OCI-LY7 (cell line): Measurements from ENCODE around the gene RAB3B. TPM values are rescaled to one million over a fixed set of nuclear protein-coding genes. Genes with fewer than 3 reads are reported as not detected.

Experiments used
- BruUV-seq: library from RNA; stranded (reverse); fragments of 400-500 nt; replicated peaks from 2 replicates; lab custom pipeline; 2021; lab: Mats Ljungman, UMichigan
- CTCF ChIA-PET: fragments of 300-600 bp; sonication (Branson Sonifier 250); formaldehyde crosslinking; loops from one replicate; lab custom pipeline; 2022; ENCODE audit warnings: antibody characterized with exemption; ENCODE audit not compliant: unreplicated experiment; lab: Charles Lee
- POLR2A ChIA-PET: fragments of 300-600 bp; sonication (Branson Sonifier 250); formaldehyde crosslinking; loops from one replicate; lab custom pipeline; 2022; ENCODE audit warnings: antibody characterized with exemption; lab: Charles Lee
- DNase-seq: peaks from one replicate; pipeline ENCODE4 v3.0.0-alpha.2; 2015; ENCODE audit warnings: low spot score
- H2AFZ ChIP-seq: fragments of 200-600 bp; sonication (generic), shearing (Covaris generic); 2 replicates; pipeline ENCODE4 v1.6.1; 2014; ENCODE audit warnings: mild to moderate bottlenecking, antibody characterized with exemption, low read length, moderate library complexity
- H3K27ac ChIP-seq: fragments of 200-600 bp; sonication (generic); 2 replicates; pipeline ENCODE4 v1.5.1; 2014; ENCODE audit warnings: mixed run types, low read depth, mild to moderate bottlenecking, moderate library complexity, low read length, inconsistent platforms; ENCODE audit not compliant: poor library complexity, severe bottlenecking
- H3K36me3 ChIP-seq: fragments of 200-600 bp; sonication (generic); 2 replicates; pipeline ENCODE4 v1.6.1; 2014; ENCODE audit warnings: mild to moderate bottlenecking, antibody characterized with exemption, low read length, moderate library complexity, mixed read lengths; ENCODE audit not compliant: insufficient read depth
- H3K4me1 ChIP-seq: fragments of 200-600 bp; sonication (generic); 2 replicates; pipeline ENCODE4 v1.5.1; 2014; ENCODE audit warnings: mild to moderate bottlenecking, low read length; ENCODE audit not compliant: insufficient read depth, poor library complexity, severe bottlenecking
- H3K4me2 ChIP-seq: fragments of 200-600 bp; sonication (generic); 2 replicates; pipeline ENCODE4 v1.6.1; 2014; ENCODE audit warnings: mild to moderate bottlenecking, low read length
- H3K4me3 ChIP-seq: fragments of 200-600 bp; sonication (generic); 2 replicates; pipeline ENCODE4 v1.5.1; 2014; ENCODE audit warnings: mild to moderate bottlenecking, low read depth, low read length; ENCODE audit not compliant: poor library complexity, severe bottlenecking
- H3K79me2 ChIP-seq: fragments of 200-600 bp; sonication (generic); 2 replicates; pipeline ENCODE4 v1.6.1; 2016; ENCODE audit warnings: low read depth, mild to moderate bottlenecking, low read length, moderate library complexity, mixed read lengths; ENCODE audit not compliant: insufficient read depth
- H3K9me2 ChIP-seq: fragments of 200-600 bp; sonication (generic); 2 replicates; pipeline ENCODE4 v1.6.1; 2016; ENCODE audit warnings: mild to moderate bottlenecking, low read length, mixed read lengths; ENCODE audit not compliant: insufficient read depth
- H3K9me3 ChIP-seq: fragments of 200-600 bp; sonication (generic); 2 replicates; pipeline ENCODE4 v1.6.1; 2014; ENCODE audit warnings: mild to moderate bottlenecking, mixed run types, low read length, mixed read lengths
- H4K20me1 ChIP-seq: fragments of 200-600 bp; sonication (generic); 2 replicates; pipeline ENCODE4 v1.6.1; 2014; ENCODE audit warnings: mild to moderate bottlenecking, antibody characterized with exemption, low read length, moderate library complexity, mixed read lengths; ENCODE audit not compliant: insufficient read depth
- CTCF ChIP-seq: fragments of 200-600 bp; sonication (generic); conservative IDR thresholded peaks from 2 replicates; pipeline ENCODE4 v1.5.1; 2014; ENCODE audit warnings: mild to moderate bottlenecking, antibody characterized with exemption, low read length, moderate library complexity, mixed read lengths
- EZH2phosphoT487 ChIP-seq: fragments of 200-600 bp; sonication (generic); IDR thresholded peaks from 2 replicates; pipeline ENCODE4 v1.6.1; 2018; ENCODE audit warnings: low read depth, borderline replicate concordance, mild to moderate bottlenecking, mixed run types, antibody characterized with exemption, low read length, moderate library complexity, mixed read lengths
- intact Hi-C: fragments of 100-400 bp; cut with micrococcal nuclease; formaldehyde crosslinking; loops from one replicate; pipeline ENCODE4 v1.10.0; 2022; ENCODE audit not compliant: unreplicated experiment
- total RNA-seq, 2 experiments: library from RNA; depleted of rRNA in 1 of 2; stranded (reverse); fragments of >200 nt in 1 of 2; shearing (Covaris generic) in 1 of 2; gene quantifications; 2 replicates each; pipeline ENCODE4 v1.2.3, GENCODE V29; 2014 to 2022

The RAB3B gene
- total RNA-seq, 2 experiments from 2014 or later = 0.03 TPM; not detected in 1

- no peaks in the 10 kb centered on the region for H3K9me2 ChIP-seq
- BruUV-seq = no TSS peak
- TF ChIP-seq EZH2phosphoT487 (no peak), CTCF (no peak)
- H3K4me2 ChIP-seq = no peak overlapping the region
- ChIA-PET POLR2A (no interaction called here), CTCF (no interaction called here)
- H3K4me3 ChIP-seq = no peak overlapping the region
- H3K27ac ChIP-seq = no peak overlapping the region
- H3K36me3 ChIP-seq = no peaks in the 10 kb centered on the region
- intact Hi-C loops = no loop called here
- no peak for DNase-seq
- H3K79me2 ChIP-seq = no peaks in the 10 kb centered on the region
- H3K4me1 ChIP-seq = peaks cover 42% of the 10 kb centered on the region
- no peak overlapping the region for H2AFZ ChIP-seq
- H3K9me3 ChIP-seq = no peaks in the 10 kb centered on the region
- no peaks in the 10 kb centered on the region for H4K20me1 ChIP-seq
Measured at GRCh38 chr1:51960262-51960661, 30.2 kb downstream of the RAB3B start.

DNA sequence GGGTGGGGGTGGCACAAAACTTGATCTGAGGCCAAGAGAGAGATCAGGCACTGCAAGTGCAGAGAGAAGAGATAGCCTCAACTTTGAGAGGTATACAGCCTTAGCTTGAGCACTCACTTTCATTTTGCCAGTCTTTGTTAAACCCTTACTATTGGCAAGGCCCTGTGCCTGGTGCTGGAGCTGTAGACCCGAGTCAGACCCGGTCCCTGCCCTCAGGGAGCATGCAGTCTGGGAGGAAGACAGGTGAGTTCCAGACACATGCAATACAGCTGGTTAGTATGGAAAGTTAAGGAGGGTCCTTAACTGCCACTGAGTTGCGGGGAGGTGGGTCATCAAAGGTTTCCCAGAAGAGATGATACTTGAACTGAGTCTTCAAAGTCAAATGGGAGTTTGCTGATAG, 31.7 kb downstream of the RAB3B start:
- CTCF ChIA-PET = no interaction called here
- Histone ChIP-seq H3K4me2 (no peak overlapping the region), H3K4me1 (peaks cover 41% of the 10 kb centered on the region), H3K9me3 (no peaks in the 10 kb centered on the region), H3K27ac (no peak overlapping the region), H3K4me3 (no peak overlapping the region), H3K79me2 (no peaks in the 10 kb centered on the region), H3K36me3 (no peaks in the 10 kb centered on the region), H3K9me2 (no peaks in the 10 kb centered on the region), H4K20me1 (no peaks in the 10 kb centered on the region), H2AFZ (no peak overlapping the region)
- BruUV-seq = no TSS peak
- no peak for DNase-seq
- POLR2A ChIA-PET = no interaction called here
- intact Hi-C loops = no loop called here
- TF ChIP-seq CTCF (no peak), EZH2phosphoT487 (no peak)

DNA sequence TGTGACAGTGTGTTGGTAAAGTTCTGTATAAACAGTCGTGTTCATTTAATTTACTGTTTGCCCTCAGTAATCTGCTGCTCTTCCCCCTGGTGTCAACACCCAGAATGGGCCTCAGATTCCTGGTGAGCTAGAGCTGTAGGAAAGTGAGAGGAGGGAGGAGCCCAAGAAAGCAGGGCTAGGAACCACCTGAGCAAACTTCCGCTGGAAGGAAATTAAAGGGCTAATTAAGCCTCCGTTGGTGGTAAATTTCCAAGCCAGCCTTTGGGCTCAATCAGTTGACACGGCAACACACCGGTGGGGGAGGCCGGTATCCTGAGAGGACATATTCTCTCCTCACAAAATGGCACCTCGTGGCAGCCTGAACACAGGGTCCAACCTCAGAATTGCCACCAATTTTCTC, 32.9 kb downstream of the RAB3B start:
- intact Hi-C loops = no loop called here
- no peaks in the 10 kb centered on the region for H3K9me3 ChIP-seq

More for the DNA sequence above, 32.9 kb downstream of the RAB3B start:
- Histone ChIP-seq H3K4me2 (no peak overlapping the region), H2AFZ (no peak overlapping the region; the same call in 1 of the 2 replicates), H3K4me3 (no peak overlapping the region), H3K79me2 (no peaks in the 10 kb centered on the region), H3K27ac (no peak overlapping the region), H3K36me3 (no peaks in the 10 kb centered on the region), H4K20me1 (no peaks in the 10 kb centered on the region), H3K4me1 (peaks cover 41% of the 10 kb centered on the region), H3K9me2 (no peaks in the 10 kb centered on the region)
- no TSS peak for BruUV-seq
- TF ChIP-seq EZH2phosphoT487 = no peak
- TF ChIP-seq CTCF = no peak
- DNase-seq = no peak
- CTCF ChIA-PET = no interaction called here
- POLR2A ChIA-PET = no interaction called here
